HG02642 (cell line): ENCODE data around the gene EGR4.

Experiments used
- ATAC-seq: cut with Tn5 transposase; IDR thresholded peaks from one replicate; pipeline ENCODE4 v1.9.1; 2021; ENCODE audit warnings: mild to moderate bottlenecking; ENCODE audit not compliant: unreplicated experiment, poor library complexity

EGR4 gene

DNA sequence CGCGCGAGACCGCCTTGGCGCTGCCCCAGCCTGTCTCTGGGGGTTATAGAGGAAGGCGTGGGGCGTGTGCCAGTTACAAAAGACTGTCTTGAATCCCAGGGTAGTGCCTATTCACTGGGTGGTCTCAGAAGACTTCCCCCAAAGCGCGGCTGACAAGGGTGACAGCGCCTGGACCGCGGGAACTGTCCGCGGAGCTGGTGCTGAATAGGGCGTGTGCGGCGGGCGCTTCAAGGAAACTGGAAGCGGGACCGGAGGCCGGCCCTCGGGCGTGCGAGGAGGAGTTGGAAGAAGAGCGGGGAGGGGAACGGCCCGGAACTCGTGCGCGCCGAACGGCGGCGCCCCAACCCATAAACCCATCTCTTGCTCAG is 2.3 kb downstream of the EGR4 start:
- no peak for ATAC-seq

DNA sequence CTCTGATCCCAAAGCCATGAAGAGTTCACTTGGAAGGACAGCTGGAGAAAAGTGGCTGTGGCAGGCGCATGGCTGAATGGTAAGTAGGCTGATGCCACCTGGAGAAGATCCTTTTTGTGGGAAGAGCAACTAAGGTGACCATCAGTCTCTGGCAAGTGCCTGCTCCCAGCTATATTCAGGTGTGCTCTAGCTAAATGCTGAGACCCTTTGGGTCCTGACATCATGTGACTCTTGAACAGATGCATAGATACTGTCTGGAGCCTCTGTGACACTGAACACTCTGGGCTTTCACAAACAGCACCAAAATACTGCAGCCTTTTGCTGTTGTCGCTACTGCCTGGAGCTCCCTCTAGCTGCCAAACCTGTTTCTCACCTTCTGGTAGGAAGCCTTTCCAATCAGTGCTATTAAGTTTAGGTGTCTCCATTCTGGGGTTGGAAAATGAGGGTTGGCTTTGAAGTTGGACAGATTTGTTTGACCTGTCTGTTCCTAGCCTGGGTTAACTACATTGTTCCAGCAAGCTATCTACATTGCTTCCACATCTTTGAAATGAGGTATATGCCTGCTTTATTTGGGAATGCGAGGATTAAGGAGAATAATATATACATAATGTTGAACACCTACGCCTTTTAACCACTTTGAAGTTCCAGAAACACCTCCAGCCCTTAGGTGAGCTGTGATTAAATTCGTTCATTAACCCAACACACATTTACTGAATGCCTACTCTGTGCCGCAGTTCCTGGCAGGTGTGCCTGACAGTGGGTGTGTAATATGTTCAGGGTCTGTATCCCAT is 3.1 kb downstream of the EGR4 start:
- ATAC-seq, result no peak

DNA sequence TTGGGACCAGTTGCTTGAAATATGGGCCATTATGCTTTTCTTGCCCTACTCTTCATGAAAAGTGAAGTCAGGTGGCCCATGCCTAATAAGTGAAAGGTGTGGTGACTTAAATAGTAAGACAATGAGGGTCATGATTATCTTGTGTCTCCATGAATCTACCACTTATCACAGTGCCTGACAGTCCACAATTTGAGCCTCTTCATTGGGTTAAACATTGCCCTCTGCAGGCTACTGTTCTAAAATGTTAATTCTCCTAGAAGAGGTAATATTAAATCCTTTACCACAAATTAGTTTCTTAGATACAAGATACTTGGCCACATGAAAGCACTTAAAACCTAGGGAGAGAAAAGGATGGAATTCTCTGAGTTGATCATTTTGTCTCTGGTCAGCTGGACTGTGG is 4.0 kb downstream of the EGR4 start:
- ATAC-seq, result no peak

DNA sequence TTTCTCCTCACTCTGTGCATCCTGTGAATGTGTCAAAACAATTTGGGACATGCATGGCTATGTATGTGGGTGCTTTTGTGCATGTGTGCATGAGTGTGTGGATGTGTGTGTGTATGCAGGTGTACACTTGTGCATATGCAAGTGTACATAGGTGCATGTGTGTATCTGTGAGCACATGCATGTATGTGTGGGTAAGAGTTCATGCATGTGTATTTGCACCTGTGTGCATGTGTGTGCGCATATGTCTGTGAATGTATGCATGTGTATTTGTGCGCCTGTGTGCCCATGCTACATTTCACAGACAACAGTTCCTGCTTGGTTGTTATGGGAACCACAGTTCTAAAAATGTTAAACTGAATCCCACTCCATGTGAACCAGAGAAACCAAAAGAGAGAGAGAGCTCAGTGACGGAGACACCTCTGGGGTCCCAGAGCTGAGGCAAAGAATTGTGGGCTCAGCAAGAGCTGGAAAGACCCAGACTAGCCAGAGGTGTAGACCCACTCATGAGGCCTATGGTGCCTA is 7.2 kb downstream of the EGR4 start:
- ATAC-seq, result no peak

DNA sequence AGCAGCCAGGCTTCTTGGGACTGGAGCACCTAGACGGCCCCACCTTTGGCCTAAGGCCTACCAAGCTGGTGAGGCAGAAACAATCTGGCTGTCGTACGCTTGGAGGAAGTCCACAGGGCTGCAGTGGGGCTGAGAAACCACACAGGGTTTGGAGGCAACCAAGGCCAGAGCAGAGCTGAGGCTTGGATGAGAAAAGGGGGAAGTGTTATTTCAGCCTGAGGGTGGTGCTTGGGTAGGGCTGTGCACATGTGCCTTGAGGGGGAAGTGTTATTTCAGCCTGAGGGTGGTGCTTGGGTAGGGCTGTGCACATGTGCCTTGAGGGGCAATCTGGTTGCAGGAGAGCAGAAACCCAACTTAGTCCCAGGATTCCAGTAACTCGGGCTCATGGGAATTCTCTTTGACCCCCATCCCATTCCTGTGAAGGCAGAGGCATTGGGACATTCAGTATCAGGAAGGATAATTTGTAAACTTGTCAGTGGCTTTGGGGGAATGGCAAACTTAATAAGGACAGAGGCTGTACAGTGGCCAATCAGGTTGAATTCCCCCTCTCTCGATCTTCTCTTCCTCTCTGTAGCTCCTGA is 8.1 kb downstream of the EGR4 start:
- ATAC-seq, result peak; percentile 40

DNA sequence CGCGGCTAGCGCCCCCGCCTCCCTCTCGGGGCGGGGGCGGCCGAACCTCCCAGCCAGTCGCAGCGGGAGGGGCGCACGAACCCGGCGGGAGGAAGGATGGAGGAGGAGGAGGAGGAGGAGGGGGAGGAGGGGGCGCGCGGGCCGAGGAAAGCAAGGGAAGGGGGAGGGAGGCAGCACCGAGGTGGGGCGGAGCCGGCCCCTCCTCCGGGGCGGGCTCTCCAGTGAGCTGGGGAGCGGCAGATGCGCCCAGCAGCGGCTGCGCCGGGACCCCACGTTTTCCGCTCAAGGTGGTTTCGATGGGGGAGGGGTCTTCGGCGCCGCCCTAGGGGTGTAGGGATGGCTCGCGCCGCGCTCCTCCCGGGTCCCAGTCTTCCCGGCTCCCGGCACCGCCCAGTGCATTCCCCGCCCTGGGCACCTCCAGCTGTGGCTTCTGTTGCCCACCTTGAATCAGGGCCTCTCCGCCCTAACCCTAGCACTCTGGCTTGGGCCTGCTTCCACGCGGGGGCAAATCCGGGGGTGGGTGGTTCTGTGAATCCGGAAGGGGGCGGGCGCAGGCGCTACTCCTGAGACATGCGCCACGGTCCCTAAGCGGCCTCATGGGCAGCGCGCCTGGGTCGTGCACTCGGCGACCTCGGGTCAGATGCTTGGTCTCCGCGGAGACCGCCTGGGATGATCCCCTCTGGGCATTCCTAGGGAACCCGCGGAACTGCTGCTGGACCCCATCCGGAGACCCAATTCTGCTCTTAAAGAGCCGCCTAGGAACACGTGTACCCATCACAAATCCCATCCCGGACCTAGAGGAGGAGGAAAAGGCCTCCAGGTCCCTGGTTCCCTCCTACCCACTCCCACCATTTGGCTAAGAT is 8.8 kb downstream of the EGR4 start, which contains the start of gene FBXO41:
Gene FBXO41 (minus strand): TSS at position 183 of the 863 bp plus-strand sequence. CDS start 14,848 bp downstream, outside the sequence.
- peak; percentile 82 for ATAC-seq

DNA sequence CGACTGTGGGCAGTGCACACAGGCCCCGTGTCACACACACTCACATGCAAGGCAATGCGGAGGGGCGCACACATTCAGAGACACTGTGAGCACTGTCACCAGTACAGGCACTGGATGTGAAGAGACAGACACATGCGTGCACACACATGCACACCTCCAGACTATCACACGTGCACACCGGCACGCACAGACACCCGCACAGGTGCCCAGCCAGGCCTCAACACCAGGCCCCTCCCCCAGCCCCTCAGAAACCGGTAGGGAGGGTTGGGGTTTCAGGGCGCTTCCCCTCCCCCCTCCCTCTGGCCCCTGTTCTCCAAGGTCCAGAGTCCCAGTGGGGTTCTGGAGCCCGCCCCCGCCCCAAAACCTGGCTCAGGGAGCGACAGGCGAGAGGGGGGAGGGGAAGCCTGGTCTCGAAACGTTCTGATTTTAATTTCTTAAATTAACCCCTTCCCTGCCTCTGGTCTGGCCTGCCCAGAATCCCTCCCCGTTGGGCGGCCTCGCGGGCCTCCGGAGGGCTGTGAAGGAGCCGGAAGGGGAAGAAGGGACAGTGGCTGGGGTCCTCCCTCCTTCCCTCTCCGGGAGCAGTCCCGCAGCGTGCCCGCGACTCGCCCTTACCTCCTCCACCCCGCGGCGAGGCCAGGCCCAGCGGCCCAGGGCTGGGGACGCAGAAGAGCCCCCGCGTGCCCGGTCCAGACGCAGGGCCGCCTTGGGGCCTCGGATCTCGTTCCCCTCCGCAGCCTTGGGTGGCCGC is 9.6 kb downstream of the EGR4 start:
- ATAC-seq, result peak; percentile 29

DNA sequence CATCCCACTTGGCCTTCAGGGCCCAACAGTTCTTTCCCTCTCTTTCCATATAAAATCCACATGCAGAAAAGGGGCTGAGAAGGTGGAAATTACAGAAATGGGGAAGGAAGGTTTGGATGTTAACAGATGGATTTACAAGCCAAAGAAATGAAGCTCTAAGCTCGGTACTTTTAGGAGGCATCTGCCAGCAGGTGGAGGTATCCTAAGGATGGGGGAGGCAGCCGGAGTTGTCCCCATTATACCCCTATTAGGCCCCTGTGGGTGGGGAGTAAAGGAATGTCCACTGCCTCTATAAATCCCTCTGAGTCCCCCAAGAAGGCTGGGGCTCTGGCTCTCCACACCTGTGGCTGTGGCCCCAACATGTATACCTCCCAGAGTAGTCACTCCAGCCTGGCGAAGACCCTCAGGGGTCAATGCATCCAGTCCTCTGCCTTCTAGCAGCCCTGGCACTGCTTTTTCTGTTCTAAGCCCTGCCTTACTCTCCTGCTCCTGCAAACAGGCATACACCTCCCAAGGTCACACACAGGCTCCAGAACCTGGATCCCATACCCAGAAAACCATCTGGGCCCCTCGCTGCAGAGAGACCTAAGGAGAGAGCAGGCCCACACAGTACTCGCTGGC is 10.3 kb downstream of the EGR4 start:
- no peak for ATAC-seq

DNA sequence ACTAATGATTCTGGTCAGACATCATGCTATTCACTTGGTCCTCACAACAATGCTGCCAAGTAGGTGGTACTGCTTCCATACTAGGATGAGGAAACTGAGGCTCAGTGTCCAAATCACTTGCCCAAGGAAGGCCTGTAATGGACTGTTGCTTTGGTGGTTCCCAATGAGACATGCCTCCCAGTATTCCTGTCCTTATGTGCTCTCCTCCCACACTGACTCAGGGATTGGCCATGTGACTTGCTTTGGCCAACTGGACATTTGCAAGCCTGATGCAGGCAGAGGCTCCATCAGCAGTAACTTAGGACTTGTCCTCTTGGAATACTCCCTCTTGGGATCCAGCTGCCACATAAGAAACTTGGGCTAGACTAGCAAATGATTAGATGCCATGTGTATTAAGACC is 12.1 kb downstream of the EGR4 start:
- no peak for ATAC-seq

DNA sequence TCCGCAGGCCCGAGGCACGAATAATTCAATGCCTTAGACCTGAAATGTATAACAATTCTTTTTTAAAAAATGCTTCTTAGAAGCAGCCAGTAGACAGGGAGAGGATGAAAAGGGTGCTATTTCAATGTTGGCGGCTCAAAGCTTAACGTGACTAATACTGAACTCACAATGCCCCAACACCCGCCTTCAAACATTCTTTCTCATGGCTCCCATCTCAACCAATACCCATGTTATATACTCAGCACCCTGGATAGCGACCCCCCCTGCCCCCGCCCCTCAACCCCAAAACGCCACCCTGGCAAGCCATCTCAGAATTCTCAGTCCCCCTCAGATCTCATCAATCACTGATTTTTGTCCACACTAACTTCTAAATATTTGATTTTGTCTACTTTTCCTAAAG is 13.5 kb downstream of the EGR4 start:
- ATAC-seq, result no peak

DNA sequence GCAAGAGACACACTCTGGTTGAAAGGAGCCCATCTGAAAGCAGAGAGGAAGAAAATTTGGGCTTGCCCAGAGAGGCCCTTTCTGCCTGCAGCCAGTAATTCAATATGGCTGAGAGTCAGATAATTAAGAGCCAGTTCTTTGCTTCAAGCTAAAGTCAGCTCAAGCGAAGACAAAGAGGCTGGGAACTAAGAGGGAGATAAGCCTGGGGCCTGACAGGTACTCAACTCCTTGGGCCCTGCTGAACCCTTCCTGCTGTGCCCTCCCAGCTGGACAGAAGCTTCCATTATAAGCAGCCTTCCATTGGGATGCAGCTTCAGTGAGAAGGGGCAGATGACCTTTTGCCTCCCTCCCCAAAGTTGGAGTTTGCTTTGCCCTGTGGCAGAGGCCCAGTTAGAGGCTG is 21.1 kb downstream of the EGR4 start:
- ATAC-seq, result no peak

DNA sequence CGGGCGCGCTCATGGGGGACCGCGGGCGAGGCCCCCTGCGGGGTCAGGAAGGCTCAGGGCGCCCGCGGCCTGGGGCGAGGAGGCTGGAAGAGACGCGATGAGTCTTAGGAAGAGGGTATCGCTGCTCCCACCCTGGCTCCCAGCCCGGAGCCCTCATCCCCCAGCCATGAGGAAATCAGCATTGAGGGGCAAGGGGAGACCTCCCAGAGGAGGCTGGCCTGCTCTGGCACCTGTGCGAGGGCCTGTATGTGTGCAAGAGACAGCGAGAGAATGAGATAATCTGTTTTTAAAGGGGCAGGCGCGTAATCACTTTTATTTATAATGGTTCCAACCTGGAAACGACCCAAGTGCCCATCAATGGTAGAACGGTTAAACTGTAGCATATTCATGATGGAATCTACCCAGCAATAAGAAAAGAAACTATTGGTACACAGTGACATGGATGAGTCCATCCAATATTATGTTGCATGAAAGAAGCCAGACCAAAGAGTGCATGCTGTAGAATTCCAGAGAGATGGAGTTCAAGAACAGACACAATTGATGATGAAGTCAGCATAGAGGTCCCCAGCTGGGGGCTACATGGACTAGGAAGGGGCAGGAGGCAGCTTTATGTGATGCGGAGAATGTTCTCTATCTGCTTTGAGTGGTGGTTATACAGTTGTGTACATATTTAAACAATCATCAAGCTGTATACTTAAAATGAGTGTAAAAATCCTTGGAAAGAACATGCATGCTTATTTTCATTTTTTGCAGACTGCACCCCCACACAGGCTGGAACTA is 23.5 kb downstream of the EGR4 start:
- no peak for ATAC-seq

DNA sequence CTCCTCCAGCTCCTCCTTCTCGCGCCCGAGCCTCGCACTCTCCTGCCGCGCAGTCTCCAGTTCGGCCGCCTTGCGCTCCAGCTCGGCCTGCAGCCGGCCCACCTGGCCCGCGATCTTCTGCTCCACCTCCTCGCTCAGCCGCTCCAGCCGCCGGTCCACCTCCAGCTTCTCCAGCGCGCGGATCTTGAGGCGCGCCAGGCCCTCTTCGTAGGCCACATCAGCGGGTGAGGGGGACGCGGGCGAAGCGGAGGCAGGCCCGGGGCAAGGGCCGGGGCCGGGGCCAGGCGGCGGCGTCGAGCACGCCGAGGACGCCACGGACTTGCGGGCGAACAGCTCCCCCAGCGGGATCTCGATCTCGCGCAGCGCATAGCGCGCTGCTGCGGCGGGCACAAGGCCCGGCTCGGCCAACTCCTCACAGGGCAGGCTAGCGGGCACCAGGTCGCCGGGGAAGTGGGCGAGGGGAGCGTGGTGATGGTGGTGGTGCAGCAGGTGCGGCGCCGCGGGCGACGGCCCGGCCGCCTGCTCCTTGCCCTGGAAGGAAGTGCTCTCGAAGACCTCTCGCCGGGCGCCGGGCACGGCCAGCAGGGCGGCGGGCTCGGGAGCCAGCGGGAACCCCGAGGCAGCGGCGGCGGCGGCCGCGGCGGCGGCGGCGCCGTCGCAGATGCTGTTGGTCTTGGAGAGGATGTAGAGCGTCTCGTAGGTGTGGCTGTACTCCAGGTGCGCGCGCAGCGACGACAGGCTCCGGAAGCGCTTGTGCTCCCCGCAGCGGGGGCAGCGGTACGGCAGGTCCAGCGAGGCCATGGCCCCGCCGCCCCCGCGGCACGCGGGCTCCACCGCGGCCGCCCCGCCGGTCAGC is 24.3 kb downstream of the EGR4 start:
- ATAC-seq, result peak; percentile 66

DNA sequence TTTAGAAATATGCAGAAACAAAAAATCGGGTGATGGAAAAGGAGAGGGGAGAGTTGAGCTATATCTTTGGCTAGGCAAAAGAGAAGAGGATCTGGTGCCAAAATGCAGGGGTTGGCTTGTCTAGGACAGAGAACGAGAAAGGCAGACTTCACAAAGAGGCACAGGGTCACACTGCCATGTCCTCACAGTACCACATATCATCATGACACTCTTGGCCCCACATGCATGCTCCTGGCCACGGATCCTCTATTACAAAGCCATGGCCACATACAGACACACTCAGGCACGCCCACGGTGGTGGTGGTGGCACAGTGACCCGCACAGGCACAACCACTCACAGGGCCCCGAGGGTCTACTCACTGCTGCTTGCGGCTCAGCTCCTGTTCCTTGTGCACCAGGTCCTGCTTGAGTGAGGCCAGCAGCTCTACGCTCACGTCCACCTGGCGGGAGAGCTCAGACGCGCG is 24.9 kb downstream of the EGR4 start:
- ATAC-seq, result no peak

DNA sequence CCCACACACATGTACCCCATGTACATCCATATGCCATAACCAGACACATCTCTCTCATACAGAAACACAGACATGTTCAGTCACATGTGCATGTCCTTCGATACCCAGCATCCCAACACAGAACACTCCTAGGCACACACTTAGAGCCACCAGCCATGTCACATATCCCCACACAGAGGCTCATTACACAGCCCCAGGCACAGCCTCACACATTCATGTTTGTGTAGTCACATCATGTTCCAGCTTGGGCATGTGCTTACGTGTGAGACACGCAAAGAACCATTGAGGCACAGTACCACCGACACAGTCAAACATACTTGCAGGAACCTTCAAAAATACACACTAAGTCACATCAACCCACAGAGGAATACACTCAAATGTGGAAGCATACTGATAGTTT is 26.3 kb downstream of the EGR4 start:
- no peak for ATAC-seq

DNA sequence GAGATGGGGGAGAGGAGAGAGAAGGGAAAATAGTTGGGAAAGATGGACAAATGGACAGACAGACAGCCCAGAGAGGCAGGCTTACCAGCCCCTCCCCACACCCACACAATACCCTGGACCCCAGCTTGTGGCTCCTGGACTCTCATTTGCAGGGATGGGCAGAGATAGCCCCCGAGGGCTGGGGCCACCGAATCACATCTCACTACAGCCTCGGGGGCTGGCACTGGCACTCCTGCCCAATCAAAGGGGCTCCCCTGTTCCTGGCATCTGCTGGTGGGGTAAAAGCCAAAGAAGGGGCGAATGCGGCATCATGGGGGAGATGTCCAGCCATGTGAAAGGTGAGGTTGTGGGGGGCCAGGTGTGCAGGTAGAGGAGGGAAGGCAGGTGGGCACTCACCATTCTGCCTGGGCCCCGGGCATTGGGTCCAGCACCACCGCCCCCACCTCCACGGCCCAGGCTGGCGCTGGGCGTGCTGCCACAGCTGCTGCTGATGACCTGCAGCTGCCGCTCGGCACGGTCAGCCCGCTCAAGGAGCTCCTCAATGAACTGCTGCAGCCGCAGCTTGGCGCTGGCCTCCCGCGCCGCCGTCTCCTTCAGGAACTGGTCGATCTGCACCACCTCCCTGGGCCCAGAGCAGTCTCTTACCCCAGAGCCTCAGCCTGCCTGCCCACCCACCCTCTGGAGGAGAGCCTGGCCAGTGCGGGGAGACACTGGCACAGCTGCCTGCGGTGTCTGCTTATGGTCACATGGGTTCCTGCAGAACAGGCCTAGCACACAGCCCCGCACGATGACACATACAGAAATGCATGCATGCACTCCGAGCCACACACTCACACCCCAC is 27.1 kb downstream of the EGR4 start:
- no peak for ATAC-seq
